Tongue (tissue), 2 donors: ENCODE data around the gene GRB10. TPM values are rescaled to one million over a fixed set of nuclear protein-coding genes. Genes with fewer than 3 reads are reported as not detected.

Experiments
- DNase-seq: peaks from one replicate; pipeline ENCODE4 v3.0.0-alpha.2; 2015
- total RNA-seq: library from RNA; depleted of rRNA; stranded (reverse); fragments of >200 nt; gene quantifications from one replicate; pipeline ENCODE4 v1.2.3, GENCODE V29; 2014

The GRB10 gene
- total RNA-seq, 1 donor from 2014 or later = 28.5 TPM

DNA sequence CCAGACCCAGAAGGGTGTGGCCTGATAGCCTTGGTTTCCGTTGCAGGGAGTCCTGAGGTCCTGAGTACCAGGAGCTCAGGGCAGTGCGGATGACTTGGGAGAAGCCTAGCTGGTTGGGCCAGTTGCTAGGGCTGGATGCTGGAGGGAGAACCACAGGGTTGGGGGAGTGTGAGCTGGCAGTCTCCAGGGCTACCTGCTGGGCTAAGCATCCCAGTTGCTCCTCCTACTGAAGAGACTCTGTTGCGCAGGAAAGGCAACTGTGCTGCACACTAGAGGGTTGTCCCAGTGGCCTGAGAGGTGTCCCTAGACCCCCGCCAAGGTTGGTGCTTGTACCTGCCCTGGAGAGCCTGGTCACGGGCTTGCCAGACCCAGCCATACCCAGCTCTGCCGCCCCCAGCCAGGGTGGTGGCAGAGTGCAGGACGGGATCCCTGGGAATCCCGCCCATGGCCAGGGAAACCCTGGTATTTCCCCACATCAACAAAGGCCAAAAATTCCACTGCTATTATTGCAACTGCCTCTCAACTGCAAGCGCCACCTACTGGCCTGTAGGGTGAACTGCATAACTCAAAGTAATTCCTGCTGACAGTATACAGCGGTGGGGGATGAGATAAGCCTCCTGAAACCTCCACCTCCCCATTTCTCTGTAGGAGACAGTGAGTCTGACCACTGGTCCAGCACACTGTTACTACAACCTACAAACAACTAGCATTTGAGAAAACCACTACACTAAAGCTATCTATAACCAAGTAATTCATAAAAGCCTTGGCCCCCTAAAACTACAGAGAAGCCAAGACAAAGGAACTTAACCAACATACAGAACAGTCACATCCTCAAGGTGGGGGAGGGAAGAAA is 149.9 kb downstream of the GRB10 start:
- peak; percentile 45 for DNase-seq

DNA sequence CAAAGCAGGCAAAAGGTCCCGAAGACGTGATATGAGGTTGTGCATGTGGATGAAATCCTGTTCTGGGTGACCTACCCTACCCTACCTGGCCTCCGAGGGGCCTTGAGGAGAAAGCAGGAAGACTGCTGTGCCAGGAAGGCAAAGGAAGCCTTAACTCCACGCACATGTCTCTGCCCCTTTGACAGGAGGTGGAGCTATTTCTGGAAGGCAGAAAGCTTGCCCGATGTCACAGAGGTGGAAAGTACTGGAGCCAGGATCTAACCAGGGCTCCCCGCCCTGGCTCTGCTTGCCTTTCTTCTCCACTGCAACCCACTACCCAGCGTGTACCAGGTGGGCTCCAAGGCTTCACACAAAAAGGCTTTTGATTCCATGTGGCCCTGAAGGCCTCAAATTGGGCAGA is 151.1 kb downstream of the GRB10 start:
- DNase-seq = no peak

DNA sequence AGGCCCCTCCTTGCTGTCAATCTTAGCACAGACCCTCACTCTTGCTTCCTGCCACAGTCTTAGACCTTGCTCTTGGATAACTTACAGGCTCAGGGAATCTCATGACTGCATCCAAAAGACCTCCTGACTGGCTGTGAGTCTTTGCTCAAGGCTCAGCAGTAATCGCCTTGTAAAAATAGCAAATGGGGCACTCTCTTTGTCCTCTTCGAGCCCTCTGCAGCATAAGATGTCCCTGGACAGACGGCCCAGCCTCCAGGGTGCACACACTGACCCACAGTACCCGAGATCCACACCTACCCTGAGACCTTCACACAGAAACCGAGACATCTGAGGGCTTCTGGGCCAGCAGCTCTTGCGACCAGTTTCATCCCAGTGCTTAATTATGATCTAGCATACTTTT is 151.6 kb downstream of the GRB10 start:
- DNase-seq = no peak

DNA sequence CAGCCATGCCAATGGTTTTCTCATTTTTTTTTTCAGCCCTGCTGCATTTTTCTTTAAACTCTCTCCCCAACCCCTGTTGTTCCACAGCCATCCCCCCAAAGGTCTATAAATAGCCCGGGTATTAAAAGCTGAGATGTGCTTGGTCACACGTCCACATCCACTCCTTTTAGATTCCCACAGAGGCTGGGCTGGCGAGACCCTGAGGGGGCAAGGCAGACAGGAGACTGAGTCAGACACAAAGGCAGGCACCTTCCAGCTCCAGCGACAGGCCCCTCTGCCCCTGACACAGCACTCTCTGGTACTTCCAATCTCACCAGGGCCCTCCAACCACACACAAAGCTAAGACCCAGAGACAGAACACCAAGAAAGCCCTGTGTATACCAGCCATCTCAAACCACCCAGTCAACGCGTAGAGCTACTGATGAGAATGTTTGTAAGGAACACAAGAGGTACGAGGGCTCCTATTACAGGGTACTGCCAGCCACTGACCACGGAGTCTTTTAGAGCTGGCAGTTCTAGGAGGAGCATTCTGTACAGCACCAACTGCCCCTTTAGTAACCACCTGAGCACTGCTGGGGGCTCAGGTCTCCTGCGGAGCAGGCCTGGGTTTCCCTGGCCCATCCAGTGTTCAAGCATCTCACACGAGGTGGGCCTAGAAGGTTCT is 153.3 kb downstream of the GRB10 start:
- DNase-seq = no peak

DNA sequence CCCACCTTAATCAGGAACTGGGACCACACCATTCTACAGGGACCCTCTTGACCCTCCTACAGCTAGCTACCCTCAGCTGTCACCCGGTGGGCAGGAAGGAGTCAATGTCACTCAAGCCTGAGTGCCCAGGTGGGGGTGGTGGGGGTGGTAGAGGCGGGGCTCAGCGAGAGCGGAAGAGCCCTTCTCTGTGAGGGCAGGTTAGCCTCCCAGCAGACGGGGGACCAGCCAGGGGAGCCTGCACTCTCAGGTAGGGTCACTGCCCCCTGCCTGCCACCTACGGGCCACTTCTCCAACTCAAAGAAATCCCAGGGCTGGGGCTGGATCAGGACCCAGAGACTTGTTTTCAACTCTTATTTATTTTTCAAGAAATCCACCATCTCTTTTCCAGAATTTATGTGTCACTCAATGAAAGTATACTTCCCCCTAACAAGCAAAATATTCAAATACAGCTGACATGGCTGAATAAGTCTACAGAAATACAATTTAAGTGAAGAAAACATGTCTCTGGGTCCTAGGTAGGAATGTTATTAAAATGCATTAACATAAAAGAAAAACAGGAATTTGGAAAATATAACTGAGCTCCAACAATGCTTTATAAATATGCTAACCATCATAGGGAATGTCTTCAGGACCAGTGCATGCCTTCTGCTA is 154.1 kb downstream of the GRB10 start:
- no peak for DNase-seq

DNA sequence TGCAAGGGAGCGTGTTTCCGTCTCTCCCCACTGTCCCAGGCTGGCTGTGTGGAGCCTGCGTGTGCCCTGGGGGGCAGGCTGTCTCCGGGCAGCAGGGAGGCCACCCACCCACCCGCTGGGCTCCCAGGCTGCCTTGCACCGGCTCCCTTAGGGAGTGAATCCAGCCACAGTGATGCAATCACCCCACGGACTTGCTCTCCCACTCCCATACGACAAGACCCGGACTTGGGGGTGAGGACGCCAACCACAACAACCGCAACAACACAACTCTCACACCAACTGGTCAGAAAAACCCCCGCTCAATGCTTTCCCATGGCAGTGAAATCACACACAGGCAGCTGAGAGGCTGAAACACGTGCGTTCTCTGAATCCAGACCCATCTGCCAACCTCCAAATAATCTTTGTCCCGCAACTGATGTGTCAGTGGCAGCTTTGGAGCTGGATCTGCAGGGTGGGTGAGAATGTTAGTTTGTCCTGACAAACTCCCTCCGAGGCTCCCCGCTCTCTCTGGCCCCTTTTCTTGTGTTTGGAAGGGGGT is 154.8 kb downstream of the GRB10 start:
- no peak for DNase-seq

DNA sequence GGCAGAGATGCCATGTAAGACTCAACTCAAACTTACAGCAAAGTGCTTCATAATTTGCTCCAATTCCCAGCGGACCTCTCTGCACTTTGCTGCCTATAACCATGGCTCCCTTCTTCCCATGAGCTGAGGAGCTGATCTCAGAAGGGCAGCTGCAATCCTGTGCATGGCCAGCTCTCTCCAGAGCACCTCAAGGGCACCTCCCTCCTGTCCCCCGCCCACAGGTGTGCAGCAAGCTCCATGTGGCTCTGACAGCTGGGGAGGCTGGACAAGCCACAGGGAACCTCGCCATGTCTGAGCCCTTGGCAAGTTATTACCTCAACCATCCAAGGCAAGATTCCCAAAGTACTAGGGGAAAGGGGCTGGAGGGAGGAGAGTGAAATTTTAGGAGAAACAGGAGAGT is 156.4 kb downstream of the GRB10 start:
- no peak for DNase-seq

DNA sequence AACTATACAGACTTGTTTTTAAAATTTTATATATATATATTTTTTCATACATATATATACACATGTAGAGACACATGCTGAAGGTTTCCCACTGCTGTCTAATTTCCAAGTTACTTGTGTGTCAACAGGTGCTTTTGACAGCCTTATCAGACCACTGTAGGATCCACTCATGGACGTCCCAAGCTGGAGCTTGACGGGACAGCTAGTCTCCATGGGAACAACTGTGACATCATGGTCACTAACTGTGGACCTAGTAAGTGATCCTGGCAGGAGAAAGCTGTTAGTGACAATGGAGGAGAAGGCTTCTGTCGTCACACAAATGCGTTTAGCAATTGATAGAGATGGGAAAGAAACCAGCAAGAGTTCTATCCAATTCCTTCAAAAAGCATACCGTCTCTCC is 157.3 kb downstream of the GRB10 start:
- no peak for DNase-seq

DNA sequence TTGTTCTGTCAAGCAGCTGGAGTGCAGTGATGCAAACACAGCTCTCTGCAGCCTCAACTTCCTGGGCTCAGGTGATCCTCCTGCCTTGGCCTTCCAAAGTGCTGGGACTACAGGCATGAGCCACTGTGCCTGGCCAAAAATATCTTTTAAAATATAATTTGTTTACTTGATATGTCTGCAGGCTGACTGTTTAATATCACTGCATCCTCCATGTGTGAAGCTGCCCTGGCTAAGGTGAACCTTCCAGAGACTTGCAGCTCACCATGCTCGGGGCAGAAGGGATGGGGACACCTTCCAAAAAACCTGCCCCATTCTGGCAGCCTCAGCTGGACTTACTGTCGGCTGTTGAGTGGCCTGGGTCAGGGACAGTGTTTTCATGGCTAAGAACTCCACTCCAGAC is 159.9 kb downstream of the GRB10 start:
- DNase-seq = no peak

DNA sequence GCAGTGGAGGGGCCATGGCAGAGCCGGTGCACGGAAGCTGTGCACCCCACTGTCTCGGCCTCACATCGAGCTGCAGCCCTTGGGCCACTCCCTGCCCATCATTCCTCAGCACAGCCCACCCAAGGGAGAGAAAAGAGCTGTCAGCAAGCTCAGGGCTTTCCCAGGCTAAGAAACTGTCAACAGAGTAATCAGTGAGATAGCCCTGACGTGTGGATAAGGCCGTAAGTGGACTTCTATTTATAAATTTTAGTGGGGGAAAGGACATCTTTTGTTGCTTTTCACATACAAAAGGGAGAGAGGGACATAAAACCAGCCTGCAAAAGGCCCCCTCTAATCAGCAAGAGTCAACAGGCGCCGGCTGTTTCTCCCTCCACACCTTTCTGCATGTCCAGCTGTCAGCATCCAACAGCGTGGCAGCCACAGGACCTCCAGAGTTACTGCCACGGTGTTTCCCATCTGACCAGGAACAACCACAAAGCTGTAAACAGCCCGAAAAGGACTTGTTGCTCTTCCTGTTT is 160.7 kb downstream of the GRB10 start:
- no peak for DNase-seq

DNA sequence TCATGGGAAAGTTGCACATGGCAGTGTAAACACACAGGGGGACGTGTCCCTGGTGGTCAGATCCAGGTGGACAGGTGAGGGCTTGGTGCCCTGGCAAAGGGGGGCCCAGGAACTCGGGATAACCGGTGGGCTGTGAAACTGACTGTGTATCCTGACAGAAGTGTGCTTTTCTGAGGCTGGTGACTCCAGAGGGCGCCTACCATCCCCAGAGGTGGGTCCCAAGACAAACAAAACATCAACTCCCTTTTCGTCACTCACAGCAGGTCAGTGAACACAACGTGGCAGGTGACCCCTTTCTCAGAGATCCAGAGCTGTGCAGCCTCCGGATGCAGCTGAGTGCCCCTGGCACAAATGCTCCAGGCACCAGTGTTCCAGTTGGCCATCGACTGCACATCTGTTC is 161.5 kb downstream of the GRB10 start:
- no peak for DNase-seq

DNA sequence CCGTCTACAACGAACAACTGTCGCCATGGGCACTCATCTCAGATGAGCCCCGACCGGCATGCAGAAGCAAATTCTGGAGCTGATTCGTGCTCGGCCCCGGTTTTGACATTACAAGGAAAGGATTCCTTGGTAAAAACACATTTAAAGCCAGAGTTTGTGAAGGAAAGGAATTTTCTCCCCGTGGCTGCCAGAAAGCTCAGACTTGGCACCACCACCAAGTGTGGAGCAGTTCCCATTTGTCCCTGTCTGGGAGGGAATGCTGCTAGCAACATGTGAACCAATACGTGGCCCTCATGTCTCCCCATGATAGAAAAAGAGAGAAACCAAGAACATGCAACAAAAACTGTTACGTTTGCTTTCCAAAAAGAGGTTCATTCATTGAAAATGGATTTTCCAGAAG is 162.3 kb downstream of the GRB10 start:
- no peak for DNase-seq

DNA sequence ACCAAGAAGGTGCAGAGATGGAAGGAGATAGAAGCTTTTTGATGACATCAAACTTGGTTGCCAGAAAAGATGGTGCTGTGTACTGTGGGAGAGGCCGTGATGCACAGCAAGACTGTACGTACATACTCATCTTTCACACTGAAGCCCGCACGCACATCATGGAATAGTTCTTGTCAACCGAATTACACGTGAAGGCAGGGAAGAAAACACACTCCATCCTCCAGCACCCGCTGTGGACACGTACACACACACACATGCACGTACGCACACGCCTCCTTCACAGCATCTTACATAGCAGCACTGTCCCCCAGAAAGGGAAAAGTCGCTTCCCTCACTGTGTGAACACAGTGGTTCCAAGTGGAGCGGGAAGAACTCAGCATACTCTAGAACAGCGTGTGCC is 163.0 kb downstream of the GRB10 start:
- DNase-seq = no peak

DNA sequence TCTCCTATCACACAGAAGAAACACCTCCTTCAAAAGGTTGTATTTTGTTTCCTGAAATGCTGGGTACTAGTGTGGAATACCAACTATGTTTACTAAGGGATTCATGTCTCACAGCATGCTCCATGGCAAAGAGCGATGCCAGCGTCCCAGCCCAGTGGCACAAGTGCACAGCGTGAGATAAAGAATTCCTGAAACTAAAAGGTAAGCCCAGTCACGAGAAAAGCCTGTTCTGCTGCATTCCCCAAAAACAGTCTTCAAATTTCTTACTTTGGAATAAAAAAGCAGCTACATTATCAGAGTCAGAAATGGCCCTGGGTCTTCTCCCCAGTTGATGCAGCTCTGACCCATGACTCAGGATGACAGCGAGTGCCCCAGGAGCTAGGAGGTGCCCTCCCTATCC is 164.4 kb downstream of the GRB10 start:
- no peak for DNase-seq

DNA sequence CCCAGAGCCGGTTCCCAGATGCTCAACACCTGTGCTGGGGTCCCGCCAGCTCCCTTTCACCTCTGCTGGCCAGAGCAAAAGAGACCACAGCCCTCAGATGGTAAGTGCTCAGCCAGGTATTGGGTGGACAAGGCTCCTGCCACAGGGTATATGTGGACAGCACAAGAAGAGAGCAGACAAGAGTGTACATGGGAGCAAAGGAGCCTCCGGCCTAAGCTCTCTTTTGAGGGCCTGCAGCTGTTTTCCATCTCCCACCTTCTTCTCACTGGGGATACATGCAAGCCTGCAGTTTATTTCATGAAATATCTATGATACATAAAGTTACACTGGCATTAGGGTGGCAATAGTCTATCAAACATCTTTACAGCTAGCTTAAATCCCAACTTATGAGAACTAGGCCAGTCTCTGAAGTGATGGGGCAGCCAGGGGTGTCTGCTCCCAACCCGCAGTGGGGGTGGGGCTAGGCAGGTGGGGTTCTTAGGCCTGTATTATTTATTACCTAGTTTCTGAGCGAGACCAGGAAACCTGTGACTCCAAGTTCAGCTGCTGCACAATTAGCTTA is 167.1 kb downstream of the GRB10 start:
- DNase-seq = no peak

DNA sequence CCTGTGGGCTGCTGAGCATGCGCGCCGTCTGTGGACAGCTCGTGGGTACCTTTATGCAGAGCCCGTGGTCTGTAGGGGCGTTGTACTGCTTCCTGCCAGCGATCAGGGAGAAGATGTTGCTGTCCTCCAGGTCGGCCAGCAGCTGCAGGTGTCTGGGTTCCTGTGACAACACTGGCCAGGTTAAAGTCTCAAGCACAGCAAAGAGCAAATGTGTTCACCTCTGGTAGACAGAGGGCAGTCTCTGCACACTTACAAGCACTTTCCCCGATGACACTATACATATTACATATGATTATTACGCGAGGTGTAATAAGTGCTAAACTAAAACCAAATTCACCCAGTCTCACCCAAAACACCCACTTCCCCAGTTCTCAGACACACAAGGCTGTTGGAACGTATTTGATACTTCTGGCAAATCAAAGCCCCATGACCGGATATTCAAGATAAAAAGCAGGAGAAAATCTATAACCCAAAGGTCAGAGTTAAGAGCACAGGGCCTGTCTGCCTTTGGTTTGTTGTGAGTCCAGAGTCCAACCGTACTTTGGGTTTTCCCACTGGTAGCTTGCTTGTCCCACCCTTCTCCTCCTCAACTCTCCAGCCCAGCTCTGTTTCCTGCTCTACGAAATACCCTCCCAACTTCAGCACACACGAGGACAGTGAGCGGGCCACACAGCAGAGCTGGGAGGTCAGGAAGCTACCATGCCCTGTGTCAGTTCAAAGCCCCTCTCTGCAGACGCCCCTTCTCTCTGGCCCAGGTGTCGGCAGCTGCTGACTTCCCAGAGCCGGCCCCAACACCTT is 167.8 kb downstream of the GRB10 start:
- DNase-seq = no peak

DNA sequence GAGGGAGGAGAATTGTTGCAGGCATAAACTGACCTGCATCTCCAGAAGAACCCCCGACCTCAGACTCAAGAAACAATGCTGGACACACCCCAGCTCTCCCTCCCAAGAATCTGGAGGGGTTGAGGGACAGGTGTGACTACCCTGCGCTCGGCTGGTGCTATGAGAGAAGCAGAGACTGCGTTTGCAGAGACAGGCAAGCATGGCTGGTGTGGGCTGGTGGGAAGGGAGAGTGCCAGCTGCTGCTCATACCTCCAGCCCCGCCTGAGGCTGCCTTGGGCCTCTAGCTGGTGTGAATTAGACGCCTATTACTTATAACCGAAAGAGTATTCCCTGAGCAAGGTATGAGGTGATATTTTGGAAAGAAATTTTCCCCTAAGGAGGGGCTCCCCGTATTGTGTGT is 169.2 kb downstream of the GRB10 start:
- no peak for DNase-seq

DNA sequence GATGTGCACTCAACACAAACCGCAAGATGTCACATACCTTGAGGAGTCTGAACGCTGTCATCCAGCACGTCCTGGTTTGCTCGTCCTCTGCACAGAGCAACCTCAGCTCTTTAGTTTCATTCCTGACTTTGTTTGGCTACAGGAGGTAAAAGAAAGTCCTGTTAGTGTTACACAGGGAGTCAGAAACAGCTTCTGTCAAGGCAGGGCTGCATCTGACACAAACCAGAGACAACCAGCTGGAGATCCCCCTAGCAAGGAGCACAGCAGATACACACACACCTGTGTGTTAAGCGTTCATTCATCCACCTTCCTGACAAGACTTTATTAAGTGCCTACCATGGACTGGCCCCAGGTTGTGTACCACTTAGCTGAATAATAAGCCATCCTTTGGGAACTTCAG is 170.0 kb downstream of the GRB10 start:
- peak; percentile 35 for DNase-seq

DNA sequence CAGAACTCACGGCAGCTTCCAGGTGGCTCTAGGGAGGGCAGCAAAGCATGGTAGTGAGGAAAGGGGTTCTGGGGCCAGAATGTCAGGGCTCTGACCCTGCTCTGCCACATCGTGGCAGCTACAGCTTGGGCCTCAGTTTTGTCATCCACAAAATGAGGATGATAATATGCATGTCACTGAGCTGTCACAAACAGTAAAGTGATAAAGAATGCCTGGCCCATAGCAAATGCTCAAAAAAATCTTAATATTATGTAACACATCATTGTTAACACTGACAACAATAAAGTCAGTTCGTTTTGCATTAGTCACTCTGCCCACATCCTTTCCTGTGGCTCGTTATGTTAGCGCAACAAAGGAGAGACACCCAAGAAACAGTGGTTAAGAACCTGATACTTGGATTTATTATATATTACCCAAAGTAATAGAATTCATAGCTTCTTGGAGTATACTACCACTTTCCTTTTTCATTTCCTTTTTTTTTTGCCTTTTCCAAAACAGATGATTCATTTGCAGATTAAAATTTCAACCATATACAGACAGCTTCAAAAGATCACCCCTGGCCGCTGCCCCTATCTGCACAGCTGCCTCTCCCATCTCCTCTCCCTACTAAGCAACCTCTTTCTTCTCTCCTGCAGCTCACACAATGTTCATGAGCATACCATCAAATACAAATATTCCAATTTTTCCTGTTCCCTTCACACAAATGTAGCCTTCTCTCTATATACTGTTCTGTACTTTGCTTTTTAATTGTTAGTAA is 172.0 kb downstream of the GRB10 start:
- no peak for DNase-seq

DNA sequence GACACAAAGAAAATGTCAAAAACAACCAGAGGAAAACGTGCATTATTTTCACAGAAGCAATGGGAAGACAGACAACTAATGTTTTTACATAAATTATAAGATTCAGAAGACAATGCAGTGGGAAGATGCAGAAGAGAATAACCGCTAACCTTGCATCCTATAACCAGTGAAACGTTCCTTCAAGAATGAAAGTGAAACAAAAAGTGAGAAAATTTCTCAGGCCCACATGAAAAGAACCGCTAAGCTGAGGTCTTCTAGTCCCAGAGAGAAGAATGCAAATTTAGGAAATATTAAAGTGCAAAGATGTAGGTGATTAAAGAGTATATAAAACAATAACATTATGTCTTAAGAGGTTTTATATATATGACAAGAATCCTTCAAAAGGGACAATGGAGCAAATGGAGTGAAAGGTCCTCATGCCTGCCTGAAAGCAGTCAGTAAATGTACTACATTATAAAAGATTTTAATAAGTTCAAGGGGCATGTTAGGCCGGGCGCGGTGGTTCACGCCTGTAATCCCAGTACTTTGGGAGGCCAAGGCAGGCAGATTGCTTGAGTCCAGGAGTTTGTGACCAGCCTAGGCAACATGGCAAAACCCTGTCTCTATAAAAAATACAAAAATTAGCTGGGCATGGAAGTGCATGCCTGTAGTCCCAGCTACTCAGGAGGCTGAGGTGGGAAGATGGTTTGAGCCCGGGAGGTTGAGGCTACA is 174.3 kb downstream of the GRB10 start:
- DNase-seq = no peak
